Activated naive CD8-positive, alpha-beta T cell treated with anti-CD3 and anti-CD28 coated beads, Interleukin-2, amount 50 U/mL, for 24 hours (primary cell): ENCODE data around the gene CCDC116.

Experiments
- ATAC-seq: fragments of 150-1000 bp; cut with Tn5 transposase; one replicate; pipeline ENCODE4 v1.10.0; 2021
- DNase-seq: peaks from one replicate; pipeline ENCODE4 v3.0.0; 2021
- H3K27ac Mint-ChIP-seq: one replicate; pipeline ENCODE4 v1.8.0; 2021; ENCODE audit warnings: mild to moderate bottlenecking, mixed read lengths
- H3K27me3 Mint-ChIP-seq: one replicate; pipeline ENCODE4 v1.8.0; 2021; ENCODE audit warnings: mixed read lengths
- H3K36me3 Mint-ChIP-seq: one replicate; pipeline ENCODE4 v1.8.0; 2021; ENCODE audit warnings: low read depth, mixed read lengths
- H3K4me1 Mint-ChIP-seq: one replicate; pipeline ENCODE4 v1.8.0; 2021; ENCODE audit warnings: mixed read lengths
- H3K4me3 Mint-ChIP-seq: one replicate; pipeline ENCODE4 v1.8.0; 2021; ENCODE audit warnings: mild to moderate bottlenecking, moderate library complexity, mixed read lengths
- H3K9me3 Mint-ChIP-seq: one replicate; pipeline ENCODE4 v1.8.0; 2021; ENCODE audit warnings: mixed read lengths

CCDC116 gene

GRCh38 chr22:21622011-21622918 is 10.3 kb upstream of the CCDC116 start:
- peak overlapping the region; percentile 35 for H3K27ac Mint-ChIP-seq
- no peak overlapping the region for H3K4me3 Mint-ChIP-seq
- H3K27me3 Mint-ChIP-seq: no peaks in the 10 kb centered on the region
- DNase-seq (no peak), ATAC-seq (no peak)
- peaks cover 18% of the 10 kb centered on the region for H3K36me3 Mint-ChIP-seq
- no peaks in the 10 kb centered on the region for H3K9me3 Mint-ChIP-seq
- H3K4me1 Mint-ChIP-seq: peaks cover 24% of the 10 kb centered on the region

DNA sequence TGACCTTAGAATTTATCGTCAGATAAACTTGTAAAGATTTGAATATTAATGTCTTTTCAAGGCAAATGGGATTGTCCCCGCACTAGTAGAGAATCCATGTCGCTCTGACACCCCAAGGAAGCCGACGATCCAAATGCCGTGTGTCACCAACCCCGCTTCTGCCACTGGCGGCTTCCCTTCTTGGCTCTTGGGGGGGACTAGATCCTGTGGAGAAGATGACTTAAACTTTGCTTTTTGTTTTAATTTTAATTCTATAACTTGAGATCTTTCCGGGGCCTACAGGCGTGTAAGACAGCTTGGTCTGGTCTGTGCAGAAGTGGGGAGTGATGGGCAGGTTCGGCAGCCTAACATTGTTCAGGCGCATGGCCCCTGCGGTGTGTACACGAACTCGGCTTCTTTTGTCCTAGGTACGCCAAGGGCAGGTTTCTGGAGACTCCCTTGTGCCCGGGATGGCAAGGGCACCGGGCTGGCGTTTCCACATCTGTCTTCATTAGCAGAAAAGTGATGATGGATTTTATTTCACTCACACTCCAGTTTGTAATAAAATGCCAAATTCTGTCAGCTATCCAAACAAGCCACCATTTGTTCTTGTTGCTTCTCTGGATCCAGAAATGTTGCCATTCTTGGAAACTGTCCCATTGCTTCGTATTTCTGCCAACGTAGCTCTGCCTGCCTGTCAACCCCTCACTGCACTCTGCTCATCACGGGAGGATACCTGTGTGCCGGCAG is 9.5 kb upstream of the CCDC116 start:
- Mint-ChIP-seq H3K27ac (peak overlapping the region; percentile 35), H3K9me3 (no peaks in the 10 kb centered on the region), H3K27me3 (no peaks in the 10 kb centered on the region), H3K4me3 (no peak overlapping the region), H3K36me3 (peaks cover 23% of the 10 kb centered on the region), H3K4me1 (peaks cover 32% of the 10 kb centered on the region)
- DNase-seq (no peak), ATAC-seq (no peak)

DNA sequence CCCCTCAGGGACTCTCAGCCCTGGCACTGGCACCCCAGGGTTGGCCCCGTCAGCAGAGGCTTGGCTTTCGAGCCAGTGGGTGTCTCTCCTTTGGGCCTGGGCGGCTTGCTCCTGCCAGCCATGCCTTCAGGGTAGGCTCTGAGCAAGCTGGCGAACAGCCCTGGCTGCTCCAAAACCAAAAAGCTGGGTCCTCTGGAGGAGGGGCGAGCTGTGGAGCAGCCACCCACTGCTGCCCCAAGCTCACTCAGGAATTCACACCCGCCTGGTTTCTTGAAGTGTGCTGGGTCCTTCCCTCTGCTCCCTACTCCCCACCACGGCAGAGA is 9.0 kb upstream of the CCDC116 start:
- Mint-ChIP-seq H3K9me3 (no peaks in the 10 kb centered on the region), H3K36me3 (peaks cover 26% of the 10 kb centered on the region), H3K27ac (no peak overlapping the region), H3K4me1 (peaks cover 35% of the 10 kb centered on the region), H3K4me3 (no peak overlapping the region), H3K27me3 (no peaks in the 10 kb centered on the region)
- DNase-seq (no peak), ATAC-seq (no peak)

- DNase-seq (peak; percentile 71), ATAC-seq (peak; percentile 3)
- Mint-ChIP-seq H3K9me3 (no peaks in the 10 kb centered on the region), H3K4me3 (no peak overlapping the region), H3K27me3 (no peaks in the 10 kb centered on the region), H3K36me3 (peaks cover 28% of the 10 kb centered on the region), H3K4me1 (peaks cover 36% of the 10 kb centered on the region), H3K27ac (peak overlapping the region; percentile 71)
These were observed 8.3 kb upstream of the CCDC116 start for GRCh38 chr22:21624120-21624879.

DNA sequence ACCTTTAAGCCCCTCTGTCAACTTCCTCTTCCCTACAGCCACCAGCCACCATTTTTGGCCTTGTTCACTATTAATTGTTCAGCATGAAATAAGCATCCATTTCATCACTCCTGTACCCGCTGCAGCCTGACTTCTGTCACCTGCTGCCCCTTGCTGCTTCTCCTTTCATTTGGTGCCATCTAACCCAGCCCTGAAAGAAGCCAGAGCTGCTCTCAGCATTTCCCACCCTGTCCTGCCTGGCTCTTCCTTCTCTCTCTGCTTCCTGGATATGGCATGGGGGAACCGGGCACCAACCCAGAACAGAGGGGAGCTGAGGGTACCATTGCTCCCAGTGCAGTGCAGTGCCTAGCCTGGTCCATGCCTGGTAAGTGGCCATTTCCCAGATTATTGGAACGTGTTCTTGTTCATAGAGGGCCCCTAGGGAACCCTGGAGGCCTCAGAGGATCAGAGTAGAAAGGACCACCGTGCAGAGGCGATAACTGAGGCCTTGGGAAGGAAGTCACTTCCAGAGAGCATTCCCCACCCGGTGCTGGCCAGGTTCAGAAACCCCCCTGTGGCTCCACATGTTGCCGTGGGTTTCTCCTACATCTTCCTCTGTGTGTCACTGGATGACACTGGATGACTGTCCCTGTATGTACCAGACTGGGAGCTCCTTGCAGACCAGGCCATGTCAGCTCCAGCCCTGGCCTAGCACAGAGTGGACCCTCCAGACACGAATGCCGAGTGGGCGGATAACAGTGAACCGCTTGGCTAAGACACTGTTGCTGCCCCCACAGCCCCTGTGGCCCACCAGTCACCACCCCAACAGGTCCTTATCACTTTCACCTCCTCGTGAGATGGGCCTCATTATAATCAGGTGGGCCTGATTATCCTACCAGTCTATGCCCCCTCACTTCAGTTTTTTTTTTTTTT is 7.4 kb upstream of the CCDC116 start:
- DNase-seq (no peak), ATAC-seq (no peak)
- peaks cover 33% of the 10 kb centered on the region for H3K4me1 Mint-ChIP-seq
- H3K27ac Mint-ChIP-seq: peak overlapping the region; percentile 71
- no peaks in the 10 kb centered on the region for H3K27me3 Mint-ChIP-seq
- H3K4me3 Mint-ChIP-seq: peak overlapping the region; percentile 14
- peaks cover 28% of the 10 kb centered on the region for H3K36me3 Mint-ChIP-seq
- no peaks in the 10 kb centered on the region for H3K9me3 Mint-ChIP-seq

DNA sequence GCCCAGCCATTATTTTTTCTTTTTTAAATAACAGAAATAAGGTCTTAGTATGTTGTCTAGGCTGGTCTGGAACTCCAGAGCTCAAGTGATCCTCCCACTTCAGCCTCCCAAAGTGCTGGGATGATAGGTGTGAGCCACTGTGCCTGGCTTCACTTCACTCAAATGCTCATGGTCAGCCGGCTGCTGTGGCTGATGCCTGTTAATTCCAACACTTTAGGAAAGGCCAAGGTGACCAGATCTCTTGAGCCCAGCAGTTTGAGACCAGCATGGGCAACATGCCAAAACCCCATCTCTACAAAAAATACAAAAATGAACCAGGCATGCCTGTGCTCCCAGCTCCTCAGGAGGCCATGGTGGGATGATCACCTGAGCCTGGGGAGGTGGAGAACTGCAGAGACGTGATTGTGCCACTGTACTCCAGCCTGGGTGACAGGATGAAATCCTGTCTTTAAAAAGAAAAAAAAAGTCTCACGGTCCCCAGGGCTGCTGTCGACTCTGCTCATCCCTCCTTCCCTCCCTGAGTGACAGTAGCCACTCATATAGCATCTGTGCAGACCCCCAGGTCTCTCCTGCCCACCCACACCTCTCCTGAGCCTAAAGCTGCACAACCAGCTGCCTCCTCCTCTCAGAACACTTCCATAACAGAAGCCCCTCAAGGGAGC is 6.4 kb upstream of the CCDC116 start:
- ATAC-seq (no peak), DNase-seq (no peak)
- no peaks in the 10 kb centered on the region for H3K27me3 Mint-ChIP-seq
- H3K9me3 Mint-ChIP-seq: no peaks in the 10 kb centered on the region
- peak overlapping the region; percentile 87 for H3K4me3 Mint-ChIP-seq
- peaks cover 26% of the 10 kb centered on the region for H3K36me3 Mint-ChIP-seq
- peak overlapping the region; percentile 68 for H3K27ac Mint-ChIP-seq
- peaks cover 43% of the 10 kb centered on the region for H3K4me1 Mint-ChIP-seq

GRCh38 chr22:21626735-21627469 is 5.7 kb upstream of the CCDC116 start:
- Mint-ChIP-seq H3K36me3 (peaks cover 26% of the 10 kb centered on the region), H3K4me1 (peaks cover 46% of the 10 kb centered on the region), H3K27ac (peak overlapping the region; percentile 68), H3K4me3 (peak overlapping the region; percentile 87), H3K27me3 (no peaks in the 10 kb centered on the region), H3K9me3 (no peaks in the 10 kb centered on the region)
- DNase-seq (no peak), ATAC-seq (no peak)

- Mint-ChIP-seq H3K36me3 (peaks cover 20% of the 10 kb centered on the region), H3K27ac (peak overlapping the region; percentile 93), H3K4me3 (peak overlapping the region; percentile 87), H3K4me1 (peaks cover 48% of the 10 kb centered on the region), H3K9me3 (no peaks in the 10 kb centered on the region), H3K27me3 (no peaks in the 10 kb centered on the region)
- DNase-seq (no peak), ATAC-seq (peak; percentile 0)
These were observed 3.9 kb upstream of the CCDC116 start for GRCh38 chr22:21628386-21629254.

DNA sequence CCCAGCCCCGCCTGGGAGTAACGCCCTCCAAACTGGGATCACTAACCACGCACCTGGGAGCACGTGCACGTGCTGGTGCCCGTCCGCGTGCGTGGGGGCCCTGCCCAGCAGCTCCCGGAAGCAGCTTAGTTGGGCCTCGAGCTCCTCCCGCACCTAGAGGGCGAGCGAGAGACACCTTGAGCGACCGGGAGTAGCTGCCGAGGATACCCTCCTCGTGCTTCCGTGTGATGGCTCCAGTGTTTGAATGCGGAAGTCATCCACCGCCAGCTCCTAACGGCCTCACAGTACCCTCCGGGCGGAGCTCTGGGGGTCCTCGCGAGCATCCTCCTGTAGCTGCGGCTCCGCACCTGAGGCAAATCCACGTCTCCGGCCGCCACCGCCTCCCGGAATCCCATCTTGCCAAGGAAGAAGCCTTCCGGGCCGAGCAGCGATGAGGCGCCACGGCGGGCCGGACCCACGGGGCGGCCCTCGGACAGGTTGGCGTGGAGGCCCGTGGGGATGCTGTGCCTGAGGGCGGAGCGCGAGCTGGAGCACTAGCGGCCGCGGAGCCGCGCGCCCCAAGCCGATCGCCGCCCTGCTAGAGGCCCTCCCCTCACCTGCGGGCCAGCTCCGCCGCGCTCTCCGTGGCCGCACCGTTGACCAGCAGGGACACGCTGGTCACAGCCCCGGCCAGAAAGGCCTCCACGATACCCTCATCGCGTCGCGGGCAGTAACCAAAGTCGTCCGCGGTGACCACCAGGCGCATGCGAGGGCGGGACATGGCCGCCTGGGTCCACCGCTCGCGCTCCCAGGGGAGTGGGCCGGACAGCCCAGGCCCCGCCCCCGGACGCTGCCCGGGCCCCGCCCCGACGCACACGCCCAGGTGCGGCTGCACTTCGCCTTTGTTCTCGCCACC is 3.1 kb upstream of the CCDC116 start, which contains the start of gene YDJC:
YDJC (minus strand) TSS at position 768 of the 895 bp plus-strand sequence; CDS start at position 760, 8 bp downstream.
- Mint-ChIP-seq H3K4me1 (peaks cover 45% of the 10 kb centered on the region), H3K9me3 (no peaks in the 10 kb centered on the region), H3K36me3 (peaks cover 20% of the 10 kb centered on the region), H3K27me3 (no peaks in the 10 kb centered on the region), H3K27ac (peak within 1 kb of the TSS; percentile 93), H3K4me3 (peak within 1 kb of the TSS; percentile 87)
- peak; percentile 98 for DNase-seq
- ATAC-seq: peak; percentile 84

DNA sequence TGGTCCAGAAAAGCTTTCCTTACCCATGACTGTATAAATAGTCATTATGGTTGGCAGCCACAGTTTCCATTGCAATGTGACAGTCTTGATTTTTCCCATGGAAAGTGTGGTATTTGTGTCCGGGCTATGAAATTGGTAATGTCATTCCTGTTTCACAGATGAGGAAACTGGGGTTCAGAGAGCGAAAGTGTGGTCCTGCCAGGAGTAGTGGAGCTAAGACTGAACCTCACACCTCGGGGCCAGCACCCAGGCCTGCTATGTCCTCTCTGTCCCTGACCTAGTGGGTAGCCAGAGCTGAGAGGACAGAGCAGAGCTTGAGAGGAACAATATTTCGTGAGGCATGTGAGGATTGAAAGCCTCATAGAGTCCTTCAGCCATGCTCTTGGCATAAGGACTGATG is 1.5 kb upstream of the CCDC116 start:
- no peak for DNase-seq
- peaks cover 37% of the 10 kb centered on the region for H3K4me1 Mint-ChIP-seq
- H3K27me3 Mint-ChIP-seq: no peaks in the 10 kb centered on the region
- H3K27ac Mint-ChIP-seq: peak overlapping the region; percentile 77
- no peak overlapping the region for H3K4me3 Mint-ChIP-seq
- H3K36me3 Mint-ChIP-seq: peaks cover 20% of the 10 kb centered on the region
- no peak for ATAC-seq
- no peaks in the 10 kb centered on the region for H3K9me3 Mint-ChIP-seq

DNA sequence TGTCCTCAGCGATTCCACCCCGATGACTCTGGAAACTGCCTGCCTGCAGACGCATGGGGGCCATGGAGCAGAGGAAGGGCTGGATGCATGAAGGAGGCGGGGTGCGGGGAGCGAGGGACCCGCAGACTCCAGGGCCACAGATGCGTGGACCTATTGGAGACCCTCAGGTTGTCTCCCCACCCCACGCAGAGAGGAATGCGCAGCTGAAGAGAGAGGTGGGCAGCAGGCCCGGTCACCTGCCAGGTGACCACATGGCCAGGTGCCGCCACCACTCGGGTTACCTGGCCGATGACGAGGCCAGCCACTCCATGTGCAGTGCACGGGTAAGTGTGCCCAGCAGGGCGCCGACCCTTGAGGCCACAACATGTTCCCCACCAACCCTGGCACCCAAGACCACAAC is 371 bp downstream of the CCDC116 start:
- no peaks in the 10 kb centered on the region for H3K9me3 Mint-ChIP-seq
- no peak overlapping the region for H3K4me3 Mint-ChIP-seq
- peaks cover 7% of the 10 kb centered on the region for H3K36me3 Mint-ChIP-seq
- ATAC-seq (no peak), DNase-seq (no peak)
- no peak overlapping the region for H3K27ac Mint-ChIP-seq
- H3K4me1 Mint-ChIP-seq: peaks cover 21% of the 10 kb centered on the region
- no peaks in the 10 kb centered on the region for H3K27me3 Mint-ChIP-seq
